ENCODE results near the gene CHGA. TPM values are rescaled to one million over a fixed set of nuclear protein-coding genes. Genes with fewer than 3 reads are reported as not detected.

The CHGA gene
- total and polyA plus RNA-seq, 12 donors: 0.54 to 3,883 (median 760) TPM; not detected in 1

- no peak for DNase-seq
- H3K9me3 ChIP-seq (replicated peaks in 1 of 3): no peaks in the 10 kb centered on the region
- no peaks in the 10 kb centered on the region for H3K36me3 ChIP-seq (replicated peaks in 1 of 2)
- no peak for TF ChIP-seq POLR2A (IDR thresholded peaks at IDR 0.05)
- no peak for TF ChIP-seq CTCF (IDR thresholded peaks at IDR 0.05)
- intact Hi-C loops (cut with DNase I): no loop called here
- H3K4me1 ChIP-seq (replicated peaks in 1 of 2): no peaks in the 10 kb centered on the region
- peaks cover 9% of the 10 kb centered on the region for H3K27me3 ChIP-seq
- WGBS, 4 donors: 69 to 77% (median 72%) methylated on average over 6 of the region's 6 CpGs
- no peak overlapping the region for H3K4me3 ChIP-seq
- no peak overlapping the region for H3K27ac ChIP-seq
These were observed 15.5 kb upstream of the CHGA start for GRCh38 chr14:92907316-92907911.

GRCh38 chr14:92914087-92914656 is 8.8 kb upstream of the CHGA start:
- H3K9me3 ChIP-seq (replicated peaks in 1 of 3): no peaks in the 10 kb centered on the region
- no peak overlapping the region for H3K4me3 ChIP-seq
- TF ChIP-seq CTCF (IDR thresholded peaks at IDR 0.05) (no peak), POLR2A (IDR thresholded peaks at IDR 0.05) (no peak)
- H3K4me1 ChIP-seq (replicated peaks in 1 of 2): no peaks in the 10 kb centered on the region
- WGBS, 4 donors: 5 to 12% (median 10%) methylated on average over 7 of the region's 7 CpGs
- intact Hi-C loops (cut with DNase I): no loop called here
- H3K27ac ChIP-seq: no peak overlapping the region
- no peaks in the 10 kb centered on the region for H3K36me3 ChIP-seq (replicated peaks in 1 of 2)
- H3K27me3 ChIP-seq: no peaks in the 10 kb centered on the region
- DNase-seq: peak in 4 of 7 donors; percentile 25 to 55 (median 36)

- intact Hi-C loops (cut with DNase I): no loop called here
- Histone ChIP-seq H3K27ac (peak overlapping the region in 1 of 5 donors; percentile 8), H3K9me3 (replicated peaks in 1 of 3) (no peaks in the 10 kb centered on the region), H3K27me3 (no peaks in the 10 kb centered on the region), H3K36me3 (replicated peaks in 1 of 2) (no peaks in the 10 kb centered on the region), H3K4me1 (replicated peaks in 1 of 2) (no peaks in the 10 kb centered on the region), H3K4me3 (no peak overlapping the region)
- TF ChIP-seq POLR2A (IDR thresholded peaks at IDR 0.05) (no peak), CTCF (IDR thresholded peaks at IDR 0.05) (no peak)
- WGBS, 4 donors: 62 to 77% (median 73%) methylated on average over 4 of the region's 4 CpGs
- DNase-seq: no peak
These were observed 6.7 kb upstream of the CHGA start for GRCh38 chr14:92916201-92916600.

DNA sequence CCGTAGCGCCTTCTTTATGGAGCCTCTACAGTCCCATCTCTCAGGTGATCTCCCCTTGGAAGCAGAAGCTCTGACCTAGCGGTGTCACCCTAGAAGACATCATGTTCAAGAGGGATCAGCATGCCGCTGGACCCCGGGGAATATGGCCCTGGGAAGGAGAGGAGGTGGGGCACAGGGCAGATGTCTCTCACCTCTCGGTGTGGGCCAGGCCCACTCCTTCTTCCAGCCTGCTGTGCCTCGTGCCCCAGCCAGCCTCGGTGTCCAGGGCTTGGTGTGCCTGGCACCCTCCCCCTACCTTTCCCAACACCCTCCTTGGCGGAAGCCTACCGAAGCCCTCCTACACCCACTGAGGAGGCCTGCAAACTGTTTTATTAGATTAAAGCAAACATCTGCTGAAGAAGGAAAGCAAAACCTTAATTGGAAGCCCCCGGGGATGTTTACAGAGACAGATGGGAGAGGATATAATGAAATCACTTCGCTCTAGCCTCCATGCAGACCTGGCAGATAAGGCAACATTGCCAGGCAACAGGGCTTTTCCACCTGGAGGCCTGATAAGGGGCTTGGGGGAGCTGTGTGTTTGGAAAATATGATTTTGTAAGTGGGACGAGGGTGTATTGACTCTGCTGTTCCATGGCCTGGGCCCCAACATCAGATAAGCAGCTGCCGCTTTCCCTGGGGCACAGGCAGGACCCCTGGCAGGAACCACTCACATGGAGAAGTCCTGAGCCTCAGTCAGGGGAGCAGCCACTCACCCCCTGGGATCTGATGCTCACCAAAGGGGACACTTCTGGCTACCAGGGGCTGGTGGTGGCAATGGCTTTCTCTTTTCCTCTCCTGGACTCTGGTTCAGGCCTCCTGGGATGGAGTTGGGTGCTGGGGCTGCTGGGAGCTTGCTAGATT is 5.7 kb upstream of the CHGA start:
- Histone ChIP-seq H3K4me3 (no peak overlapping the region), H3K27ac (no peak overlapping the region), H3K36me3 (replicated peaks in 1 of 2) (no peaks in the 10 kb centered on the region), H3K27me3 (no peaks in the 10 kb centered on the region), H3K4me1 (replicated peaks in 1 of 2) (no peaks in the 10 kb centered on the region), H3K9me3 (replicated peaks in 1 of 3) (no peaks in the 10 kb centered on the region)
- peak in 1 of 7 donors; percentile 86 for DNase-seq
- WGBS, 4 donors: 70 to 79% (median 75%) methylated on average over 12 to 14 of the region's 14 CpGs
- intact Hi-C loops (cut with DNase I): no loop called here
- TF ChIP-seq POLR2A (IDR thresholded peaks at IDR 0.05) (no peak), CTCF (IDR thresholded peaks at IDR 0.05) (no peak)
